ENCODE results near the gene PKP4.

PKP4 gene

GRCh38 chr2:158602027-158602426 is 145.3 kb downstream of the PKP4 start:
- H3K36me3 ChIP-seq (ENCODE audit: control insufficient read depth in 4 of 4, insufficient read depth in 4 of 4, low read length in 3 of 4), result peaks cover 0 to 7% (median 3%) of the 10 kb centered on the region in 4 experiments
- H3K27ac ChIP-seq (ENCODE audit: insufficient read depth in 1 of 2, low read depth in 1 of 2, low read length in 2 of 2, poor library complexity in 1 of 2, severe bottlenecking in 2 of 2), result no peak overlapping the region
- ChIA-PET POLR2A (no interaction called here), CTCF (interaction anchor here (0.7 kb wide), 1 partner anchor 8 kb away, joined by 3 read pairs; no protein-coding TSS in a partner anchor)
- H3K27me3 ChIP-seq (replicated peaks in 2 of 5; ENCODE audit: control insufficient read depth in 4 of 5, insufficient read depth in 5 of 5, low read length in 4 of 5), result no peaks in the 10 kb centered on the region
- WGBS (ENCODE audit: insufficient coverage), result no CpG with 5 or more reads among the region's 2 CpGs
- no peaks in the 10 kb centered on the region for H3K9me3 ChIP-seq (ENCODE audit: control extremely low read depth in 1 of 5, control insufficient read depth in 4 of 5, insufficient read depth in 2 of 5, low read depth in 1 of 5, low read length in 4 of 5)
- H3K4me1 ChIP-seq (ENCODE audit: control extremely low read depth in 1 of 4, control insufficient read depth in 4 of 4, insufficient read depth in 4 of 4, low read length in 3 of 4), result no peaks in the 10 kb centered on the region
- no peak overlapping the region for H3K4me3 ChIP-seq (ENCODE audit: control insufficient read depth in 1 of 7, extremely low read depth in 1 of 7, insufficient read depth in 4 of 7, low read depth in 2 of 7, low read length in 6 of 7)
- no peak for DNase-seq

GRCh38 chr2:158603205-158603604 is 146.5 kb downstream of the PKP4 start:
- H3K4me3 ChIP-seq (ENCODE audit: control insufficient read depth in 1 of 7, extremely low read depth in 1 of 7, insufficient read depth in 4 of 7, low read depth in 2 of 7, low read length in 6 of 7), result no peak overlapping the region
- ChIA-PET CTCF (no interaction called here), POLR2A (interaction anchor here (0.7 kb wide), 1 partner anchor 32 kb away, joined by 3 read pairs; no protein-coding TSS in a partner anchor)
- no CpG with 5 or more reads among the region's 3 CpGs for WGBS (ENCODE audit: insufficient coverage)
- no peaks in the 10 kb centered on the region for H3K27me3 ChIP-seq (replicated peaks in 2 of 5; ENCODE audit: control insufficient read depth in 4 of 5, insufficient read depth in 5 of 5, low read length in 4 of 5)
- H3K36me3 ChIP-seq (ENCODE audit: control insufficient read depth in 4 of 4, insufficient read depth in 4 of 4, low read length in 3 of 4), result peaks cover 0 to 7% (median 3%) of the 10 kb centered on the region in 4 experiments
- no peaks in the 10 kb centered on the region for H3K4me1 ChIP-seq (ENCODE audit: control extremely low read depth in 1 of 4, control insufficient read depth in 4 of 4, insufficient read depth in 4 of 4, low read length in 3 of 4)
- DNase-seq, result no peak
- no peak overlapping the region for H3K27ac ChIP-seq (ENCODE audit: insufficient read depth in 1 of 2, low read depth in 1 of 2, low read length in 2 of 2, poor library complexity in 1 of 2, severe bottlenecking in 2 of 2)
- no peaks in the 10 kb centered on the region for H3K9me3 ChIP-seq (ENCODE audit: control extremely low read depth in 1 of 5, control insufficient read depth in 4 of 5, insufficient read depth in 2 of 5, low read depth in 1 of 5, low read length in 4 of 5)

GRCh38 chr2:158603986-158604385 is 147.2 kb downstream of the PKP4 start:
- CTCF ChIA-PET, result no interaction called here
- H3K9me3 ChIP-seq (ENCODE audit: control extremely low read depth in 1 of 5, control insufficient read depth in 4 of 5, insufficient read depth in 2 of 5, low read depth in 1 of 5, low read length in 4 of 5), result no peaks in the 10 kb centered on the region
- 98% methylated on average over 3 of the region's 6 CpGs for WGBS (ENCODE audit: insufficient coverage)

GRCh38 chr2:158610059-158610458 is 153.3 kb downstream of the PKP4 start:
- WGBS (ENCODE audit: insufficient coverage), result no CpG with 5 or more reads among the region's 4 CpGs
- Histone ChIP-seq H3K36me3 (ENCODE audit: control insufficient read depth in 4 of 4, insufficient read depth in 4 of 4, low read length in 3 of 4) (no peaks in the 10 kb centered on the region), H3K27me3 (replicated peaks in 2 of 5; ENCODE audit: control insufficient read depth in 4 of 5, insufficient read depth in 5 of 5, low read length in 4 of 5) (no peaks in the 10 kb centered on the region), H3K9me3 (ENCODE audit: control extremely low read depth in 1 of 5, control insufficient read depth in 4 of 5, insufficient read depth in 2 of 5, low read depth in 1 of 5, low read length in 4 of 5) (no peaks in the 10 kb centered on the region), H3K4me3 (ENCODE audit: control insufficient read depth in 1 of 7, extremely low read depth in 1 of 7, insufficient read depth in 4 of 7, low read depth in 2 of 7, low read length in 6 of 7) (no peak overlapping the region), H3K4me1 (ENCODE audit: control extremely low read depth in 1 of 4, control insufficient read depth in 4 of 4, insufficient read depth in 4 of 4, low read length in 3 of 4) (no peaks in the 10 kb centered on the region), H3K27ac (ENCODE audit: insufficient read depth in 1 of 2, low read depth in 1 of 2, low read length in 2 of 2, poor library complexity in 1 of 2, severe bottlenecking in 2 of 2) (no peak overlapping the region)
- ChIA-PET POLR2A (no interaction called here), CTCF (interaction anchor here (0.9 to 1.3 kb wide), 3 partner anchors 9 to 135 kb away, joined by 3 to 5 read pairs (median 3); no protein-coding TSS in a partner anchor)
- DNase-seq, result no peak

More at GRCh38 chr2:158603986-158604385, 147.2 kb downstream of the PKP4 start:
- Histone ChIP-seq H3K27ac (ENCODE audit: insufficient read depth in 1 of 2, low read depth in 1 of 2, low read length in 2 of 2, poor library complexity in 1 of 2, severe bottlenecking in 2 of 2) (no peak overlapping the region), H3K27me3 (replicated peaks in 2 of 5; ENCODE audit: control insufficient read depth in 4 of 5, insufficient read depth in 5 of 5, low read length in 4 of 5) (no peaks in the 10 kb centered on the region), H3K4me3 (ENCODE audit: control insufficient read depth in 1 of 7, extremely low read depth in 1 of 7, insufficient read depth in 4 of 7, low read depth in 2 of 7, low read length in 6 of 7) (no peak overlapping the region), H3K36me3 (ENCODE audit: control insufficient read depth in 4 of 4, insufficient read depth in 4 of 4, low read length in 3 of 4) (peaks cover 0 to 7% (median 3%) of the 10 kb centered on the region in 4 experiments), H3K4me1 (ENCODE audit: control extremely low read depth in 1 of 4, control insufficient read depth in 4 of 4, insufficient read depth in 4 of 4, low read length in 3 of 4) (no peaks in the 10 kb centered on the region)
- POLR2A ChIA-PET, result no interaction called here
- DNase-seq, result no peak

GRCh38 chr2:158616480-158617000 is 159.8 kb downstream of the PKP4 start:
- ChIA-PET CTCF (interaction anchor here (1.6 kb wide), 1 partner anchor 21 kb away, joined by 3 read pairs; no protein-coding TSS in a partner anchor), POLR2A (no interaction called here)
- peak in 1 of 3 donors; percentile 11 for DNase-seq
- Histone ChIP-seq H3K4me1 (ENCODE audit: control extremely low read depth in 1 of 4, control insufficient read depth in 4 of 4, insufficient read depth in 4 of 4, low read length in 3 of 4) (peaks cover 0 to 9% (median 6%) of the 10 kb centered on the region in 4 experiments), H3K27ac (ENCODE audit: insufficient read depth in 1 of 2, low read depth in 1 of 2, low read length in 2 of 2, poor library complexity in 1 of 2, severe bottlenecking in 2 of 2) (no peak overlapping the region), H3K36me3 (ENCODE audit: control insufficient read depth in 4 of 4, insufficient read depth in 4 of 4, low read length in 3 of 4) (peaks cover 0 to 11% (median 5%) of the 10 kb centered on the region in 4 experiments), H3K9me3 (ENCODE audit: control extremely low read depth in 1 of 5, control insufficient read depth in 4 of 5, insufficient read depth in 2 of 5, low read depth in 1 of 5, low read length in 4 of 5) (no peaks in the 10 kb centered on the region), H3K27me3 (replicated peaks in 2 of 5; ENCODE audit: control insufficient read depth in 4 of 5, insufficient read depth in 5 of 5, low read length in 4 of 5) (no peaks in the 10 kb centered on the region), H3K4me3 (ENCODE audit: control insufficient read depth in 1 of 7, extremely low read depth in 1 of 7, insufficient read depth in 4 of 7, low read depth in 2 of 7, low read length in 6 of 7) (no peak overlapping the region)
- no CpG with 5 or more reads among the region's 3 CpGs for WGBS (ENCODE audit: insufficient coverage)

GRCh38 chr2:158618891-158619490 is 162.2 kb downstream of the PKP4 start:
- DNase-seq, result peak in 1 of 3 donors; percentile 17
- POLR2A ChIA-PET, result no interaction called here

GRCh38 chr2:158619496-158619895 is 162.7 kb downstream of the PKP4 start:
- Histone ChIP-seq H3K27ac (ENCODE audit: insufficient read depth in 1 of 2, low read depth in 1 of 2, low read length in 2 of 2, poor library complexity in 1 of 2, severe bottlenecking in 2 of 2) (no peak overlapping the region), H3K4me3 (ENCODE audit: control insufficient read depth in 1 of 7, extremely low read depth in 1 of 7, insufficient read depth in 4 of 7, low read depth in 2 of 7, low read length in 6 of 7) (no peak overlapping the region), H3K4me1 (ENCODE audit: control extremely low read depth in 1 of 4, control insufficient read depth in 4 of 4, insufficient read depth in 4 of 4, low read length in 3 of 4) (peaks cover 0 to 9% (median 6%) of the 10 kb centered on the region in 4 experiments), H3K36me3 (ENCODE audit: control insufficient read depth in 4 of 4, insufficient read depth in 4 of 4, low read length in 3 of 4) (peaks cover 2 to 33% (median 20%) of the 10 kb centered on the region in 4 experiments), H3K9me3 (ENCODE audit: control extremely low read depth in 1 of 5, control insufficient read depth in 4 of 5, insufficient read depth in 2 of 5, low read depth in 1 of 5, low read length in 4 of 5) (no peaks in the 10 kb centered on the region), H3K27me3 (replicated peaks in 2 of 5; ENCODE audit: control insufficient read depth in 4 of 5, insufficient read depth in 5 of 5, low read length in 4 of 5) (no peaks in the 10 kb centered on the region)
- ChIA-PET CTCF (interaction anchor here (0.9 to 2.1 kb wide), 3 partner anchors 10 to 585 kb away, joined by 3 to 5 read pairs (median 3); no protein-coding TSS in a partner anchor), POLR2A (no interaction called here)
- peak; percentile 13 to 74 (median 66) for DNase-seq
- WGBS (ENCODE audit: insufficient coverage), result no CpG with 5 or more reads among the region's 2 CpGs

More at GRCh38 chr2:158618891-158619490, 162.2 kb downstream of the PKP4 start:
- CTCF ChIA-PET, result interaction anchor here (0.9 to 2.1 kb wide), 4 partner anchors 8 to 584 kb away, joined by 3 to 5 read pairs (median 3); no protein-coding TSS in a partner anchor
- H3K9me3 ChIP-seq (ENCODE audit: control extremely low read depth in 1 of 5, control insufficient read depth in 4 of 5, insufficient read depth in 2 of 5, low read depth in 1 of 5, low read length in 4 of 5), result no peaks in the 10 kb centered on the region
- H3K4me1 ChIP-seq (ENCODE audit: control extremely low read depth in 1 of 4, control insufficient read depth in 4 of 4, insufficient read depth in 4 of 4, low read length in 3 of 4), result peaks cover 0 to 9% (median 6%) of the 10 kb centered on the region in 4 experiments
- H3K27ac ChIP-seq (ENCODE audit: insufficient read depth in 1 of 2, low read depth in 1 of 2, low read length in 2 of 2, poor library complexity in 1 of 2, severe bottlenecking in 2 of 2), result no peak overlapping the region
- H3K27me3 ChIP-seq (replicated peaks in 2 of 5; ENCODE audit: control insufficient read depth in 4 of 5, insufficient read depth in 5 of 5, low read length in 4 of 5), result no peaks in the 10 kb centered on the region
- WGBS (ENCODE audit: insufficient coverage), result 83% methylated on average over 3 of the region's 4 CpGs
- peaks cover 2 to 32% (median 18%) of the 10 kb centered on the region in 4 experiments for H3K36me3 ChIP-seq (ENCODE audit: control insufficient read depth in 4 of 4, insufficient read depth in 4 of 4, low read length in 3 of 4)
- no peak overlapping the region for H3K4me3 ChIP-seq (ENCODE audit: control insufficient read depth in 1 of 7, extremely low read depth in 1 of 7, insufficient read depth in 4 of 7, low read depth in 2 of 7, low read length in 6 of 7)
